ENCODE data around the gene CUBN.

DNA sequence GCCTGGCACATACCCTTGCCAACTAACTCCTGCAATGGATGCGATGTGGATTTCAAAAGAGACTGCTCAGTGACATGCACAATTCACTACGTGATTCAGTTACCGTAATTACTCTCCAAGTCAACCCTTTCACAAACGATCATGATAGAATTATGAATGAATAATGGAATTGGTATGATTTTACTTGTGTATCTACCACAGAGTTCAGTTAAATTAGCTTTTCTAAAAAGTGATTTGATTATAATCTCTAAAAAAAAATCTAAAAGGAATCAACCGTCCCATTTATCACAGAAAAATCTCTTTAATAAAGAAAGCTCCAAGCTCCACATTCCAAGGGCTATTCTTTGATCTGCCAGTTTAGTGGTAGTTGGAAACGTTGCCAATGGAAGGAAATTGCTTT lies 282.0 kb downstream of the CUBN start:
- TF ChIP-seq ZNF891 (CRISPR knock-in tag; IDR thresholded peaks at IDR 0.05) (no peak), ARID2 (CRISPR knock-in tag; IDR thresholded peaks at IDR 0.05; ENCODE audit: borderline replicate concordance) (no peak), TCF7L2 (IDR thresholded peaks at IDR 0.05; ENCODE audit: low read depth, low read length) (no peak), ETV6 (CRISPR knock-in tag; conservative IDR thresholded peaks at IDR 0.05) (no peak), AGO2 (optimal IDR thresholded peaks at IDR 0.05; ENCODE audit: low read depth, low read length) (no peak), ZSCAN20 (CRISPR knock-in tag; IDR thresholded peaks at IDR 0.05; ENCODE audit: borderline replicate concordance) (no peak)
- TF ChIP-seq, protein P1, sequence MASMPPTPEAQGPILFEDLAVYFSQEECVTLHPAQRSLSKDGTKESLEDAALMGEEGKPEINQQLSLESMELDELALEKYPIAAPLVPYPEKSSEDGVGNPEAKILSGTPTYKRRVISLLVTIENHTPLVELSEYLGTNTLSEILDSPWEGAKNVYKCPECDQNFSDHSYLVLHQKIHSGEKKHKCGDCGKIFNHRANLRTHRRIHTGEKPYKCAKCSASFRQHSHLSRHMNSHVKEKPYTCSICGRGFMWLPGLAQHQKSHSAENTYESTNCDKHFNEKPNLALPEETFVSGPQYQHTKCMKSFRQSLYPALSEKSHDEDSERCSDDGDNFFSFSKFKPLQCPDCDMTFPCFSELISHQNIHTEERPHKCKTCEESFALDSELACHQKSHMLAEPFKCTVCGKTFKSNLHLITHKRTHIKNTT (CRISPR knock-in tag; IDR thresholded peaks at IDR 0.05): no peak
- TF ChIP-seq, protein P2, sequence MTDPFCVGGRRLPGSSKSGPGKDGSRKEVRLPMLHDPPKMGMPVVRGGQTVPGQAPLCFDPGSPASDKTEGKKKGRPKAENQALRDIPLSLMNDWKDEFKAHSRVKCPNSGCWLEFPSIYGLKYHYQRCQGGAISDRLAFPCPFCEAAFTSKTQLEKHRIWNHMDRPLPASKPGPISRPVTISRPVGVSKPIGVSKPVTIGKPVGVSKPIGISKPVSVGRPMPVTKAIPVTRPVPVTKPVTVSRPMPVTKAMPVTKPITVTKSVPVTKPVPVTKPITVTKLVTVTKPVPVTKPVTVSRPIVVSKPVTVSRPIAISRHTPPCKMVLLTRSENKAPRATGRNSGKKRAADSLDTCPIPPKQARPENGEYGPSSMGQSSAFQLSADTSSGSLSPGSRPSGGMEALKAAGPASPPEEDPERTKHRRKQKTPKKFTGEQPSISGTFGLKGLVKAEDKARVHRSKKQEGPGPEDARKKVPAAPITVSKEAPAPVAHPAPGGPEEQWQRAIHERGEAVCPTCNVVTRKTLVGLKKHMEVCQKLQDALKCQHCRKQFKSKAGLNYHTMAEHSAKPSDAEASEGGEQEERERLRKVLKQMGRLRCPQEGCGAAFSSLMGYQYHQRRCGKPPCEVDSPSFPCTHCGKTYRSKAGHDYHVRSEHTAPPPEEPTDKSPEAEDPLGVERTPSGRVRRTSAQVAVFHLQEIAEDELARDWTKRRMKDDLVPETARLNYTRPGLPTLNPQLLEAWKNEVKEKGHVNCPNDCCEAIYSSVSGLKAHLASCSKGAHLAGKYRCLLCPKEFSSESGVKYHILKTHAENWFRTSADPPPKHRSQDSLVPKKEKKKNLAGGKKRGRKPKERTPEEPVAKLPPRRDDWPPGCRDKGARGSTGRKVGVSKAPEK (CRISPR knock-in tag; IDR thresholded peaks at IDR 0.05; ENCODE audit: borderline replicate concordance): no peak
- TF ChIP-seq, protein P3, sequence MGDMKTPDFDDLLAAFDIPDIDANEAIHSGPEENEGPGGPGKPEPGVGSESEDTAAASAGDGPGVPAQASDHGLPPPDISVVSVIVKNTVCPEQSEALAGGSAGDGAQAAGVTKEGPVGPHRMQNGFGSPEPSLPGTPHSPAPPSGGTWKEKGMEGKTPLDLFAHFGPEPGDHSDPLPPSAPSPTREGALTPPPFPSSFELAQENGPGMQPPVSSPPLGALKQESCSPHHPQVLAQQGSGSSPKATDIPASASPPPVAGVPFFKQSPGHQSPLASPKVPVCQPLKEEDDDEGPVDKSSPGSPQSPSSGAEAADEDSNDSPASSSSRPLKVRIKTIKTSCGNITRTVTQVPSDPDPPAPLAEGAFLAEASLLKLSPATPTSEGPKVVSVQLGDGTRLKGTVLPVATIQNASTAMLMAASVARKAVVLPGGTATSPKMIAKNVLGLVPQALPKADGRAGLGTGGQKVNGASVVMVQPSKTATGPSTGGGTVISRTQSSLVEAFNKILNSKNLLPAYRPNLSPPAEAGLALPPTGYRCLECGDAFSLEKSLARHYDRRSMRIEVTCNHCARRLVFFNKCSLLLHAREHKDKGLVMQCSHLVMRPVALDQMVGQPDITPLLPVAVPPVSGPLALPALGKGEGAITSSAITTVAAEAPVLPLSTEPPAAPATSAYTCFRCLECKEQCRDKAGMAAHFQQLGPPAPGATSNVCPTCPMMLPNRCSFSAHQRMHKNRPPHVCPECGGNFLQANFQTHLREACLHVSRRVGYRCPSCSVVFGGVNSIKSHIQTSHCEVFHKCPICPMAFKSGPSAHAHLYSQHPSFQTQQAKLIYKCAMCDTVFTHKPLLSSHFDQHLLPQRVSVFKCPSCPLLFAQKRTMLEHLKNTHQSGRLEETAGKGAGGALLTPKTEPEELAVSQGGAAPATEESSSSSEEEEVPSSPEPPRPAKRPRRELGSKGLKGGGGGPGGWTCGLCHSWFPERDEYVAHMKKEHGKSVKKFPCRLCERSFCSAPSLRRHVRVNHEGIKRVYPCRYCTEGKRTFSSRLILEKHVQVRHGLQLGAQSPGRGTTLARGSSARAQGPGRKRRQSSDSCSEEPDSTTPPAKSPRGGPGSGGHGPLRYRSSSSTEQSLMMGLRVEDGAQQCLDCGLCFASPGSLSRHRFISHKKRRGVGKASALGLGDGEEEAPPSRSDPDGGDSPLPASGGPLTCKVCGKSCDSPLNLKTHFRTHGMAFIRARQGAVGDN (CRISPR knock-in tag; IDR thresholded peaks at IDR 0.05): no peak
